Esophagus muscularis mucosa (tissue), 4 donors: ENCODE results near the gene NTF3. TPM values are rescaled to one million over a fixed set of nuclear protein-coding genes. Genes with fewer than 3 reads are reported as not detected.

Source experiments
- DNase-seq: peaks from one replicate; pipeline ENCODE4 v3.0.0-alpha.2; 2017; ENCODE audit errors: extremely low spot score
- H3K27ac ChIP-seq, 4 donors: fragments of 200-600 bp; sonication (generic); replicated peaks in 1 of 4; 1 replicate in 3 of 4; 2 replicates in 1 of 4; pipeline ENCODE4 v1.5.1; 2016 to 2019; ENCODE audit warnings: mild to moderate bottlenecking in 1 of 4
- H3K27me3 ChIP-seq, 4 donors: fragments of 200-600 bp; sonication (generic); one replicate each; pipeline versions ENCODE4 v1.5.1 to v1.6.0; 2016 to 2019
- H3K36me3 ChIP-seq, 4 donors: fragments of 200-600 bp; sonication (generic); one replicate each; pipeline ENCODE4 v1.5.1; 2016 to 2019
- H3K4me1 ChIP-seq, 4 donors: fragments of 200-600 bp; sonication (generic); one replicate each; pipeline ENCODE4 v1.5.1; 2016 to 2019
- H3K4me3 ChIP-seq, 4 donors: fragments of 200-600 bp; sonication (generic); 1 replicate in 2 of 4; 2 replicates in 2 of 4; pipeline ENCODE4 v1.5.1; 2016 to 2019; ENCODE audit warnings: mild to moderate bottlenecking in 4 of 4, moderate library complexity in 1 of 4
- H3K9me3 ChIP-seq, 4 donors: fragments of 200-600 bp; sonication (generic); 1 replicate in 3 of 4; 2 replicates in 1 of 4; pipeline ENCODE4 v1.5.1; 2016 to 2019
- CTCF ChIP-seq, 3 experiments: fragments of 200-600 bp in 2 of 3; fragments of 450-650 bp in 1 of 3; sonication (generic) in 2 of 3; IDR thresholded peaks; one replicate each; pipeline ENCODE4 v1.5.1; 2017 to 2019; ENCODE audit warnings: antibody characterized with exemption in 3 of 3, mild to moderate bottlenecking in 2 of 3, moderate library complexity in 1 of 3
- EP300 ChIP-seq: sonication (generic); formaldehyde crosslinking; IDR thresholded peaks from one replicate; pipeline ENCODE4 v1.6.1; 2017; ENCODE audit warnings: antibody characterized with exemption
- POLR2A ChIP-seq: fragments of 450-650 bp; IDR thresholded peaks from one replicate; pipeline ENCODE4 v1.6.1; 2017; ENCODE audit warnings: antibody characterized with exemption, moderate library complexity, mild to moderate bottlenecking, low read depth
- POLR2AphosphoS5 ChIP-seq, 2 donors: sonication (generic); formaldehyde crosslinking; IDR thresholded peaks; one replicate each; pipeline ENCODE4 v1.6.1; 2017; ENCODE audit warnings: antibody characterized with exemption in 2 of 2
- whole genome bisulfite sequencing: methylation state at CpG from one replicate; pipeline ENCODE4 v1.1.5; 2018; 5-methylcytosine and 5-hydroxymethylcytosine counted together
- intact Hi-C: fragments of 100-400 bp; cut with DNase I; formaldehyde crosslinking; loops from one replicate; pipeline ENCODE4 v1.15.1; 2023
- total RNA-seq, 4 donors: library from RNA; depleted of rRNA; stranded (reverse); fragments of >200 nt; gene quantifications; one replicate each; pipeline versions ENCODE4 v1.1.0 to v1.2.1, GENCODE V29; 2016

Gene NTF3
- total RNA-seq, 4 donors from 2014 or later: 0.71 to 1.2 (median 1.0) TPM; not detected in 1

- WGBS: 92% methylated on average over 2 of the region's 4 CpGs
- Histone ChIP-seq H3K36me3 (no peaks in the 10 kb centered on the region), H3K4me1 (peaks cover 0 to 9% (median 4%) of the 10 kb centered on the region in 4 donors), H3K4me3 (no peak overlapping the region), H3K27me3 (peaks cover 0 to 2% (median 0%) of the 10 kb centered on the region in 4 donors), H3K9me3 (no peaks in the 10 kb centered on the region), H3K27ac (no peak overlapping the region)
- DNase-seq: no peak
- no peak for TF ChIP-seq POLR2A
- TF ChIP-seq CTCF (IDR thresholded peaks at IDR 0.05): no peak
- TF ChIP-seq POLR2AphosphoS5 (IDR thresholded peaks at IDR 0.05): no peak
- no peak for TF ChIP-seq EP300
- intact Hi-C loops: no loop called here
These were observed 73.2 kb downstream of the NTF3 start for GRCh38 chr12:5505116-5505515.

- intact Hi-C loops: no loop called here
These were observed 73.8 kb downstream of the NTF3 start for GRCh38 chr12:5505751-5506150.

GRCh38 chr12:5506295-5506694, 74.4 kb downstream of the NTF3 start:
- no peak for TF ChIP-seq EP300
- TF ChIP-seq POLR2AphosphoS5 (IDR thresholded peaks at IDR 0.05): no peak
- TF ChIP-seq CTCF (IDR thresholded peaks at IDR 0.05): no peak
- TF ChIP-seq POLR2A: no peak
- Histone ChIP-seq H3K4me1 (peaks cover under 1 to 11% (median 5%) of the 10 kb centered on the region in 4 donors), H3K36me3 (no peaks in the 10 kb centered on the region), H3K9me3 (no peaks in the 10 kb centered on the region), H3K27me3 (peaks cover 0 to 7% (median 0%) of the 10 kb centered on the region in 4 donors), H3K27ac (no peak overlapping the region), H3K4me3 (no peak overlapping the region)
- no peak for DNase-seq
- intact Hi-C loops: no loop called here
- 85% methylated on average over 4 of the region's 4 CpGs for WGBS

More at GRCh38 chr12:5505751-5506150, 73.8 kb downstream of the NTF3 start:
- Histone ChIP-seq H3K9me3 (no peaks in the 10 kb centered on the region), H3K4me1 (peaks cover 0 to 9% (median 4%) of the 10 kb centered on the region in 4 donors), H3K4me3 (no peak overlapping the region), H3K36me3 (no peaks in the 10 kb centered on the region), H3K27ac (no peak overlapping the region), H3K27me3 (peaks cover 0 to 7% (median 0%) of the 10 kb centered on the region in 4 donors)
- no peak for DNase-seq
- WGBS: 82% methylated on average over 2 of the region's 2 CpGs
- TF ChIP-seq POLR2AphosphoS5 (IDR thresholded peaks at IDR 0.05): no peak
- TF ChIP-seq EP300: no peak
- TF ChIP-seq CTCF (IDR thresholded peaks at IDR 0.05): no peak
- no peak for TF ChIP-seq POLR2A

GRCh38 chr12:5506821-5507231, 74.9 kb downstream of the NTF3 start:
- intact Hi-C loops: no loop called here
- peaks cover 5 to 16% (median 8%) of the 10 kb centered on the region in 4 donors for H3K4me1 ChIP-seq
- no peak overlapping the region for H3K4me3 ChIP-seq
- H3K27me3 ChIP-seq: peaks cover 0 to 7% (median 0%) of the 10 kb centered on the region in 4 donors
- no peaks in the 10 kb centered on the region for H3K36me3 ChIP-seq
- no peak for DNase-seq
- WGBS: 53% methylated on average over 5 of the region's 6 CpGs
- TF ChIP-seq CTCF (IDR thresholded peaks at IDR 0.05) (no peak), EP300 (no peak), POLR2AphosphoS5 (IDR thresholded peaks at IDR 0.05) (no peak), POLR2A (no peak)
- H3K27ac ChIP-seq: no peak overlapping the region
- H3K9me3 ChIP-seq: no peaks in the 10 kb centered on the region

- TF ChIP-seq CTCF (IDR thresholded peaks at IDR 0.05) (no peak), POLR2AphosphoS5 (IDR thresholded peaks at IDR 0.05) (no peak), POLR2A (no peak), EP300 (no peak)
- WGBS: 92% methylated on average over 8 of the region's 8 CpGs
- no peaks in the 10 kb centered on the region for H3K9me3 ChIP-seq
- no peak for DNase-seq
- H3K4me3 ChIP-seq: no peak overlapping the region
- no peaks in the 10 kb centered on the region for H3K36me3 ChIP-seq
- H3K27me3 ChIP-seq: peaks cover 0 to 7% (median 0%) of the 10 kb centered on the region in 4 donors
- no peak overlapping the region for H3K27ac ChIP-seq
- peaks cover 8 to 23% (median 15%) of the 10 kb centered on the region in 4 donors for H3K4me1 ChIP-seq
- intact Hi-C loops: no loop called here
These were observed 75.6 kb downstream of the NTF3 start for GRCh38 chr12:5507401-5507935.
